ENCODE measurements around the gene HIGD2B. TPM values are rescaled to one million over a fixed set of nuclear protein-coding genes. Genes with fewer than 3 reads are reported as not detected.
A peak's percentile ranks its signal among the peaks of the same experiment; 100 is the strongest.
"Not testable (repeated sequence)": the region's sequence is repeated elsewhere in the genome, so short reads cannot be mapped to it uniquely, and the experiment has no call there.

Gene HIGD2B
- polyA plus RNA-seq (ENCODE audit: insufficient read length in 3 of 3) = not detected

DNA sequence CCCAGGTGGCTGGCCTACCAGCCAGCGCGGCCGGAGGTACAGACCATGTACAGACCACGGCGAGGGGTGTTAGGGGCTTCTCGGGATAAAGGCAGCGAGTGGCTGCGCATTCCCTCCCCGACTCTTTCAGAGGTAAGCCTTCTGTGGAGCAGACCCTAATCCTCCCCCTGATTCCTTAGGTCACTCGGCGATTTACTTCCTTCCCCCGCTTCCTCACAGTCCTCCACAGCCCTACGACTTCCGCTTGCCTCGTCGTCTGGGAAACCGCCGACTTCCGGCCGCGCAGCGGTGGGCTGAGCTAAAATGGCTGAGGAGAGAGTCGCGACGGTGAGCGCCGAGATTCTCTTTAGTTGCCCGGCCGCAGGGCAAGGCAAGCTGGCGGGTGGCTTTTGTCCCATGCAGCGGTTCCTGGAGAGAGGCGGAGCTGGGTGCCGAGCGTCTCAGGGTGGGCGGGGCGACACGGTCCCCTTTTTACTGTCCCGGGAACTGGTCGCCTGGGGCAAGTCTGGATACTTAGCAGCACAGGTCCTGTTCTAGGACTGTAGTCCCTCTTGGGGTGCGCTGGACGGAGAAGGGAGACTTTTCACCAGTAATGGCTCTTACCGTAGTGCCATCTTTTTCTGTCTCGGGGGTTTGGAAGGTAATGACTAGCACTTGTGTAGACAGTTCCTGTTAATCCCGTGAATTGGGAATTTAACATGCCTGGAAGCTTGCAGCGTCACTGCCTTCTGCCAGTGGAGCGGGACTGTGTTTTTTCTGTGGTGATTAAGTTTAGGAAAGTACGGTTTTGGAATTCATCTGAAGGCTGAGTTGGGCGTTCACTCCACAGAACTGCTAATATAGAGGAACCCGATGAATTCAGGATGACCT is at the start of gene HIGD2B, which contains the start of gene BBS4:
Gene HIGD2B (minus strand): TSS at position 258 of the 870 bp plus-strand sequence. CDS start 9,808 bp downstream, outside the sequence.
Gene BBS4 (plus strand): TSS at position 283 of the 870 bp plus-strand sequence. CDS start 21 bp downstream, at position 304.
- peak; percentile 86 to 89 (median 89) for DNase-seq (ENCODE audit: low read depth in 3 of 3, low spot score in 2 of 3)

DNA sequence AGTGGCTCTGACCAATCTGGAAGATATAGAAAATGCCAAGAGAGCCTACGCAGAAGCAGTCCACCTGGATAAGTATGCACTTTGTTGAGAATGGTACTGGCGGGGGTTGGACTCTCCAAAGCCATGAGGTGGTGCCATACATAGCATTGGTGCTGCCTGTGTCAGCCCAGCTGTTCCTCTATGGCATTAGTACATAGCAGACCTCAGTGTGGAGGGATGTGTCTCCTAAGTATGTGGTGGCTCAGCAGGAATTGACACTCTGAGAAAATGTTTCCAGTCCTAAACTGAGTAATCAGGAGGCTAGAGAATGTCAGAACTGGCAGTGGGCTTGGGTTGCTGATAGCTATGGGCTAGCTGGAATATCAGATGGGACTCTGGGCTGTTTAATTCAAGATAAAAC is 49.1 kb upstream of the HIGD2B start:
- DNase-seq (ENCODE audit: low read depth in 3 of 3, low spot score in 2 of 3) = no peak

DNA sequence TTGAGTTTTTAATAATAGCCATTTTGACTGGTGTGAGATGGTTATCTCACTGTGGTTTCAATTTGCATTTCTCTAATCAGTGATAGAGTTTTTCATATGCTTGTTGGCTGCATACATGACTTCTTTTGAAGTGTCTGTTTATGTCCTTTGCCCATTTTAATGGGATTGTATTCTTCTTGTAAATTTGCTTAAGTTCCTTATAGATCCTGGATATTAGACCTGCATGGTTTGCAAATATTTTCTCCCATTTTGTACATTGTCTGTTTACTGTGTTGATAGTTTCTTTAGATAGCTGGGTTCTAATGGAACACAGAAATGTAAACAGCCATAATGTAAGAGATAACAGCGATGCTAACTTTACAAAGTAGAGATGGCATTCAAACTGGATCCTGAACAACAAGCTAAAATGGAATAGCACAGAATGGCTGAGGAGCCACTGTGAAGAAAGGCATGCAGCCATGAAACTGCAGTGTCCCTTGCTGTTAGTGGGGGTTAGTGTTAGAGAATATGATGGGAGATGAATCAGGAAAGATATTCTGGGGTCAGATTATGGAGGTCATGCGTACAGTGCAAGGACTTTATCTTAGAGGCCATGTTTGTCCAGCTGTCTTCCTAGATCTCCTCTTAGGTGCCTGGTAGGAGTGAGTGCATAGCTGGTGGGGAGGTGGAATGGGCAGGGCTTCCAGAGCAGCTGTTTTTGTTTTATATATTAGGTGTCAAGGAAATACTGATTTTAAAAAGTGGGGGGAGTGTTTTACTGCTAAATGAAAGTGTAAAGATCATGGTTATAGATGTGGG is 48.2 kb upstream of the HIGD2B start:
- no peak for DNase-seq (ENCODE audit: low read depth in 3 of 3, low spot score in 2 of 3)

DNA sequence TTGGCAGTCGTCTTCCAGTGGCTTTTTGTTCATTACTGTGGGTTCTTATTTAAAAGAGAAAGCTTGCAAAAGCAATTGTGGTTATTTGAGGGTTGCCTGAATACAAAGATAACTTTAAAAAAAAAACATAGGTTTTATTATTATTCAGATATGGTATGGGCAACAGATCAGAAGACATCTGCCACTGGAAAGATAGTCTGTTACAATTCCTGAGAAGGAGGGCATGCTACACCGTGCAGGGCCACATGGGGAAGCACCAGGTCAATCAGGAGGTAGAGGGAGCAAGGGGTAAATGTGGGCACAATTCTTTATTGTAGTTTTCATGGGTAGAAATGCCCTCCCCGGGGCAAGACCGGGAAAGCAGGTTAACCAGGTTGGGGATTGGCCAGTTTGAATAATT is 46.5 kb upstream of the HIGD2B start:
- no peak for DNase-seq (ENCODE audit: low read depth in 3 of 3, low spot score in 2 of 3)

DNA sequence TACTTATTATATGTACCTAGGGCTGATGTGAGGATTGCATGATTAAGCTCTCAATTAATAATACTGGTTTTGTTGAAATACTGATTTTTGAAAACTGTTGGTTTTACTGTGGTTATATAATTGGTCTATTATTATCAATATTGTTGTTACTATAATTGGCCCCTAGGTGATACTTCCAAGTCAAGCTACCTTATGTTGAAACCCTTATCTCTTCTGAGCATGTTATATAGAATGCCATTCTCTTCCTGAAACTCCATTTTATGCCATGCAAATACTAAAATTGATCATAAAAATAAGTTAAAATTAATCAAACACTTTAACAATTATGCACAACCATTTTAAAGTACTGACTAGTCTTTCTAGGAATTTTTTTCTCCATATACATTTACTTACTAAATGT is 46.1 kb upstream of the HIGD2B start:
- DNase-seq (ENCODE audit: low read depth in 3 of 3, low spot score in 2 of 3) = no peak

DNA sequence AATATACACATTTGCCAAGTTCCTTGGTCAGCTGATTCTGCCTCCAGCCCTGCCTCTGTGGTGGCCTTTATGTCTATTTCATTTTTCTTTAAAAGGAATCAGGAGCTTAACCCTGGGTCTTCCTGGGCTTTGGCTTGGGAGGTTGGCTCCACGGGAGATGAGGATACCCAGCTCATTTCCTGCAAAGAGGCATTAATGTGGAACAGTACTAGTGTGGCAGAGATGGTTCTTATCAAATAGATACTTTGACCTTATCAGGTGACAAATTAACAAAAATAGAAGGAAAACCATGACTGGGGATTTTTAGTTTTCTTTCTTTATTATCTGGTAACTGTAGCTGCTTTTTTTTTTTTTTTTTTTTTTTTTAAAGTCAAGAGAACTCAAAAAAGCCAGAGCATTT is 42.8 kb upstream of the HIGD2B start:
- DNase-seq (ENCODE audit: low read depth in 3 of 3, low spot score in 2 of 3) = no peak

- not testable (repeated sequence) for DNase-seq (ENCODE audit: low read depth in 3 of 3, low spot score in 2 of 3)
Measured at GRCh38 chr15:72728249-72728648, 42.3 kb upstream of the HIGD2B start.

DNA sequence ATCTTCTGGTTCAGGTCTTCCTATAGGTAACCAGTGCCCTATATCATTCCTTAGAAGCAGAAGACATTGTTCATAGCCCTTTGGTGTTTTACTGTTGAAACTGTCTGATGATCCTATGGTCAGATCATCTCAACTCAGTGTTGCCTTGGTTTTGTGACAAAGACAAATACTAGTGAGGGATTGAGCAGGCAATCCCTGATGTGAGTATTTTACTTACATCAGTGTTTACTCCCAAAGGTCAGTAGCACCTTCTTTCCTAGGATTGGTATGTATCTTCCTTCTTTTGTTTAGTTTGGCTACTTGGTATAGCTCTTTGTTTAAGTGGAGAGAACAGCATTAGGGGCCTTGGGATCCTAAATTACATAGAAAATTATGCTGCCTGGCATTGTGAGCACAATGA is 41.2 kb upstream of the HIGD2B start:
- DNase-seq (ENCODE audit: low read depth in 3 of 3, low spot score in 2 of 3) = no peak

DNA sequence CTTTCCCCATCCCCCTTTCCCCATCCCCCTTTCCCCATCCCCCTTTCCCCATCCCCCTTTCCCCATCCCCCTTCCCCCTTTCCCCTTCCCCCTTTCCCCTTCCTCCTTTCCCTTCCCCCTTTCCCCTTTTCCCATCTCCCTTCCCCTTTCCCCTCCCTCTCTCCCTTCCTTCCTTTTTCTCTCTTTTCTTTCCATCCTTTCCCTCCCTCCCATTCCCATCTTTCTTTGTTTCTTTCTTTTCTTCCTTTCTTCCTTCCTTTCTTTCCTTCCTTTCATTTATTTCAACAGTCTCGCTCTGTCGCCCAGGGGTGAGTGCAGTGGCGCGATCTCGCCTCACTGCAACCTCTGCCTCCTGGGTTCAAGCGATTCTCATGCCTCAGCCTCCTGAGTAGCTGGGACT is 39.9 kb upstream of the HIGD2B start:
- DNase-seq (ENCODE audit: low read depth in 3 of 3, low spot score in 2 of 3) = not testable (repeated sequence)

- DNase-seq (ENCODE audit: low read depth in 3 of 3, low spot score in 2 of 3) = no peak
Measured at GRCh38 chr15:72725446-72725845, 39.5 kb upstream of the HIGD2B start.

DNA sequence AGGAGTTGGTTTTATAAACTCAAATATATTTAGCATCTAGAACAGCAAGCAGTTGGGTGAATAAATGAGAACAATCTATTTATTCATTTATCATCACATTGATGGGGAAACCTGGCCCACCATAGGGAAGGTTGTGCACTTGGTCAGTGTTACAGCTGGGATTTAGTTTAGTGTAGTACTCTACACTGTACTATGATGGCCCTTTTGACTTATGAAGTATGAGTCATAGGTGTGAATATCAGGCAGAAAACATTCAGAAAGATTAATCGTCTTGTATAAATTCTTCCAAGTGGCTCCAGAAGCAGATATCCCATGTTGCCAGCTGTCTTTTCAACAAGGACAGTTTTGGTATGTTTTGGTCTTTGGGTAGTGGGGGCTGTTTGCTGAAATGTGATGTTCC is 38.0 kb upstream of the HIGD2B start:
- no peak for DNase-seq (ENCODE audit: low read depth in 3 of 3, low spot score in 2 of 3)

DNA sequence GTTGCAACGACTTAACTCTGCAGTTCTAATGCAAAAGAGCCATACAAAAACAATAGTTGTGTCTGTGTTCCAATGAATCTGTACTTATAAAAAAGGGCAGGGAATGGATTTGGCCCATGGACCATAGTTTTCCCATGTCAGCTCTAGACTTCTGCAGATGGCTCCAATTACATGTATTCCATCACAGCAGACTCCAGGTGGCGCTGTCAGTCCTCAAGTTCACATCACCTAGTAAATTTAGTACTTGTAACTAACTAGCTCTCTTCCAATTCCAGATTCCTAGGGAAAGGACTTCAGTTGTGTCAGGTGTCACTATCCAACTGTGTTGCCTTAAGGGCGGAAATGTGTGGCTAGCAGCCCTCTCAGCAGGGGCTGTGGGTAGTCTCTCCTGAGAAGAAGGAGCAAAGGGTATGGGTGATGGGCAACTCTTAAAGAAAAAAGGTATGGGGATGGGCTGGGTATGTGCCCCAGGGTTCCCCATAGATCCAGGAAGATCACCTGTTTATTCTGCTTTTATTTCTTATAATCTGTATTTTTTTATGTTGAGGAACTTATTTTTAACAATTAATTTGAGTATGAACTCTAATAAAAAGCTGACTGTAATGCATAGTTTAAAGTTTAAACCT is 36.2 kb upstream of the HIGD2B start:
- DNase-seq (ENCODE audit: low read depth in 3 of 3, low spot score in 2 of 3) = peak; percentile 14 to 36 (median 31)

DNA sequence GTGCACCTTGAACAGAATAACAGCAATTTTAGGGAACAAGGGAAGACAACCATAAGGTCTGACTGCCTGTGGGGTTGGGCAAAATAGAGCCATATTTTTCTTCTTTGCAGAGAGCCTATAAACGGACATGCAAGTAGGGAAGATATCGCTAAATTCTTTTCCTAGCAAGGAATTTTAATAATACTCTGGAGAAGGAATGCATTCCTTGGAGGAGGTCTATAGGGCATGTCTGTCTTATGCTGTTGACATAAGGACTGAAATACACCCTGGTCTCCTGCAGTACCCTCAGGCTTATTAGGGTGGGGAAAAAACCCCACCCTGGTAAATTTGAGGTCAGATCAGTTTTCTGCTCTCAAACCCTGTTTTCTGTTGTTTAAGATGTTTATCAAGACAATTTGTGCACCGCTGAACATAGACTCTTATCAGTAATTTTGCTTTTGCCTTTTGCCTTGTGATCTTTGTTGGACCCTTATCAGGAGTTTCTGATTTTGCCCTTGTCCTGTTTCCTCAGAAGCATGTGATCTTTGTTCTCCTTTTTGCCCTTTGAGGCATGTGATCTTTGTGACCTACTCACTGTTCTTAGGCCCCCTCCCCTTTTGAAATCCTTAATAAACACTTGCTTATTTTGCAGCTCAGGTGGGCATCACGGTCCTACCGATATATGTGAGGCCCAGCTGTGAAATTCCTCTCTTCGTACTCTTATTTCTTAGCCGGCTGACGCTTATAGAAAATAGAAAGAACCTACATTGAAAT is 22.7 kb upstream of the HIGD2B start:
- not testable (repeated sequence) for DNase-seq (ENCODE audit: low read depth in 3 of 3, low spot score in 2 of 3)

DNA sequence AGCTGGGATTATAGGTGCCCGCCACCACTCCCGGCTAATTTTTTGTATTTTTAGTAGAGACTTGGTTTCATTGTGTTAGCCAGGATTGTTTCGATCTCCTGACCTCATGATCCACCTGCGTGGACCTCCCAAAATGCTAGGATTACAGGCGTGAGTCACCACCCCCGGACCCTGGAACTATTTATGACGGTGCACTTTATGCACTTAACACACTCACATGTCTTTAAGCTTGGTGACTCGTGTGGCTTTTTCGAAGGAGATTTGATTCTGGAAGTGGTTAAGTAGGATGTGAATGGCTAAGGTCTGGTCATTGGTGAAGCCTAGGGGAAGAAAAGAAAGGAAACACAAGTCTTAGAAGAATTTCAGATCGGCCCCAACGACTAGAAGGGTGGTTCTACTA is 20.3 kb upstream of the HIGD2B start:
- DNase-seq (ENCODE audit: low read depth in 3 of 3, low spot score in 2 of 3) = no peak

- no peak for DNase-seq (ENCODE audit: low read depth in 3 of 3, low spot score in 2 of 3)
Measured at GRCh38 chr15:72700076-72700475, 14.1 kb upstream of the HIGD2B start.

DNA sequence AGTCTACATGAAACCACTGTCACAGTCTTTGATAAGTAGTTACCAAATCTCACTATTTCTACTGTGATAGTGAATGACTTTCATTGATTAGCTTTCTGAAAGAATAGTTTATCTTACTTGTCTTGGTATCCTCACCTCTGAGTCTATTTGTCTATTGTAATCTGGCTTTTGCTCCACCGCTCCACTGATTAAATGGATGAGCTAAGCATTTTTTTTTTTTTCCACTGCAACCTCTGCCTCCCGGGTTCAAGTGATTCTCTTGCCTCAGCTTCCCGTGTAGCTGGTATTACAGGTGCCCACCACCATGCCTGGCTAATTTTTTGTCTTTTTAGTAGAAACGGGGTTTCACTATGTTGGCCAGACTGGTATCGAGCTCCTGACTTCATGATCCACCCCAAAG is 13.0 kb upstream of the HIGD2B start:
- no peak for DNase-seq (ENCODE audit: low read depth in 3 of 3, low spot score in 2 of 3)

- DNase-seq (ENCODE audit: low read depth in 3 of 3, low spot score in 2 of 3) = no peak
Measured at GRCh38 chr15:72690938-72691337, 5.0 kb upstream of the HIGD2B start.

DNA sequence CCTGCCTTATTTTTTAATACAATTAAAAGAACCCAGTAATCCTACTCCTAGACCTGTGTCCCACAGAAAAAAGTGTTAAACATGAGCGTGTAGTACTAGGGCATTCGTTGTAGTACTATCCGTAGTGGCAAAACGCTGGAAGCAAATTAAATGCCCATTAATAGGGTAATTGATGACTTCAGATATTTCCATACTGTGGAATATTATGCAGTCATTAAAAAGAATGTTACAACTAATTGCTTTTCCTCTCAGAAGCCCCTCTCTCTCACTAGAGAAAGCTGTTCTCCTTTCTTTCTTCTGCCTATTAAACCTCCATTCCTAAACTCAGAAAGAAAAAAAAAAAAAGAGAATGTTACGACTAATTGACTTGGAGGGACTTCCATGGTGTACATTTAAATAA is 2.7 kb upstream of the HIGD2B start:
- no peak for DNase-seq (ENCODE audit: low read depth in 3 of 3, low spot score in 2 of 3)

DNA sequence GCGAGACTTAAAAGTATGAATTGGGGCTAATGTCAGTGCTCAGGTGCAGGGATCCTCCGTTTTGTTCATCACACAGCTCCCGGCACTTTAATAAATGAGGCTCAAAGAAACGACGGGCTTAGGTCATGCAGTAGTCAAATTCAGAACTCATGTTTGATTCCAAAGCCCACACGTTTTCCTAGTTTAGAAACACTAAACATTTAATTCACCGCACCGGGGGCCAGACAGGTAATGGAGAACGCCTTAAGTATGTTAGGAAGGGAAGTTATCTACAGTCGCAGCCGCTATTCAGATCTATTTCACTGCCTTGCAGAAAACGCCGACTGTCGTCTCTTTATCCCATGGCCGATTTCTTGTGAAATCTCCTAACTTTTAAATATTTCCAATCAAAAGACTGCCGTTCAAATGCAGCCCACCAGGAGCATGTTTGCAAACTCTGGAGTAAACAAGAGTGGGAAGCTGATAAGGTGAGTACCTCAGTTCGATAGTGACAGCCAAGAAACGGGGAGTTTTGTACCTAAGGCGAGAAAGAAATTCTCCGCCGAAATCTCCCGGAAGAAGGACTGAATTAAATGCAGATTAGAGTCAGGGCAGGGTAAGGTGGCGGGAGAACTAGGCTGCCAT is 569 bp downstream of the HIGD2B start:
- peak in 1 of 3 donors; percentile 18 for DNase-seq (ENCODE audit: low read depth in 3 of 3, low spot score in 2 of 3)

DNA sequence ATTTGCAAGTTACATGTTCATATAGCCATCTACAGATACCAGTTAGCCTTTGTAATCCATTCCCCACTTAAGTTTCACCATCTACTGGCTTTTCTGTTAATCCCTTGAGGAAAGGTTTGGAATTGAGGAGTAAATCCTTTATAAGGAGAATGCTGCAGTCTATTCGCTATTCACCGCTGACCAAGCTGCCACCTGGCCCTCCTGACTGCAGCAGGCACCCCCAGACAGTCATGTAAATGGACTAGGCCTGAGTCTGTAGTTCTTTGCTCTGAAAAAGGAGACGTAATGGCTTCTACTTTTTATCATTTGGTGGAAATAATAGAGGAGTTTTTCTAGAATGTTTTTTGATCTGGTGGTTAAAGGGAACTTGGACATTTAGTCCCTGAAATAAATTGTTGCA is 3.2 kb downstream of the HIGD2B start:
- no peak for DNase-seq (ENCODE audit: low read depth in 3 of 3, low spot score in 2 of 3)
